Measurements from ENCODE around the gene STIM1.

The STIM1 gene

DNA sequence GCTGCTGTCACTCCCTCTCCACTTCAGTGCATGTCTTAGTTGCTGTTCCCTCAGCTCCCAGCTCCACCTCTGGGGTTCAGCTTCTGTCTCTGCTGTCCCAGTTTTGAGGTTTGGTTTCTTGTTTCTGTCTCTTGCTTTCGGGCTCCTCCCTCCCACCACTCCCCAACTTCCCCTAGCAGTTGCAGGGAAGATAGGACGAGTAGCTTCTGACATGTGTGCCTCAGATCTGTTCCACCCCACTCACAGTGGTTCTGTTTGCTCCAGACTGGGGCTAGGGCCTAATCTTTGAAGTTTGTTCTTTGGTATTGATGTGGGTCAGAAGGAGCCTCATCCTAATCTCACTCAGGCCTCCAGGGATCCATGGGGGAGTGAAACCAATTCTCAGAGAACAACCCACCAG, 236.6 kb downstream of the STIM1 start:
- Histone ChIP-seq H3K36me3 (replicated peaks) (no peaks in the 10 kb centered on the region), H3K27ac (no peak overlapping the region), H3K4me3 (ENCODE audit: low read depth, low read length) (no peak overlapping the region), H3K27me3 (replicated peaks) (no peaks in the 10 kb centered on the region)
- in situ Hi-C loops (cut with HindIII; ENCODE audit: low pct_ligation_motif_present, low sequenced_read_pairs): no loop called here
- DNase-seq: no peak
- TF ChIP-seq, protein P1, sequence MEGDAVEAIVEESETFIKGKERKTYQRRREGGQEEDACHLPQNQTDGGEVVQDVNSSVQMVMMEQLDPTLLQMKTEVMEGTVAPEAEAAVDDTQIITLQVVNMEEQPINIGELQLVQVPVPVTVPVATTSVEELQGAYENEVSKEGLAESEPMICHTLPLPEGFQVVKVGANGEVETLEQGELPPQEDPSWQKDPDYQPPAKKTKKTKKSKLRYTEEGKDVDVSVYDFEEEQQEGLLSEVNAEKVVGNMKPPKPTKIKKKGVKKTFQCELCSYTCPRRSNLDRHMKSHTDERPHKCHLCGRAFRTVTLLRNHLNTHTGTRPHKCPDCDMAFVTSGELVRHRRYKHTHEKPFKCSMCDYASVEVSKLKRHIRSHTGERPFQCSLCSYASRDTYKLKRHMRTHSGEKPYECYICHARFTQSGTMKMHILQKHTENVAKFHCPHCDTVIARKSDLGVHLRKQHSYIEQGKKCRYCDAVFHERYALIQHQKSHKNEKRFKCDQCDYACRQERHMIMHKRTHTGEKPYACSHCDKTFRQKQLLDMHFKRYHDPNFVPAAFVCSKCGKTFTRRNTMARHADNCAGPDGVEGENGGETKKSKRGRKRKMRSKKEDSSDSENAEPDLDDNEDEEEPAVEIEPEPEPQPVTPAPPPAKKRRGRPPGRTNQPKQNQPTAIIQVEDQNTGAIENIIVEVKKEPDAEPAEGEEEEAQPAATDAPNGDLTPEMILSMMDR (IDR thresholded peaks at IDR 0.05; ENCODE audit: low read depth, low read length, missing control alignments): no peak

DNA sequence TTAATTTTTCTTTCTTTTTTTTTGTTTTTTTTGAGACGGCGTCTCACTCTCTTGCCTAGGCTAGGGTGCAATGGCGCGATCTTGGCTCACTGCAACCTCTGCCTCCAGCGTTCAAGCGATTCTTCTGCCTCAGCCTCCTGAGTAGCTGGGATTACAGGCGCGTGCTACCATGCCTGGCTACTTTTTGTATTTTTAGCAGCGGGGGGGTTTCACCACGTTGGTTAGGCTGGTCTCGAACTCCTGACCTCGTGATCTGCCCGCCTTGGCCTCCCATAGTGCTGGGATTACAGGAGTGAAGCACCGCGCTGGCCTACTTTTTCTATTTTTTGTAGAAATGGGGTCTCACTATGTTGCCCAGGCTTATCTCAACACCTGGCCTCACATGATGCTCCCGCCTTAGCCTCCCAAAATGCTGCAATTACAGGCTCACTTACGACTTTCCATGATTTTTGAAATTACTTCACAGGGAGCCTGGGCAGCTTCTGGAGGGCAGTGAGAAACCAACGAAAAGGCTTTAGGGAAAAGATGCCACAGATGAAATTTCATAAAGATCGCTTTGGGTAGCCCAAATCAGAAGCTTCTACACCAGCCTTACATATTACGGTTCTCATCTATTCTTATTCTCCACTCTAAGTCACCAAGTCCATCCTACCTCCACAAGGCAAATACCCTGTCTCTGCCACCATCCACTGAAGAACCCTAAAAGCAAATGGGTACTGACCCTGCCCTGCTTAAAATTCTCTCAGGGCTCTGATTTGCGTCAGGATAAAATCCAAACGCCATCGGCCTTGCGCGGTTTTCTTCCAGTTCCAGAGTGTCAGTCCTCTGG, 238.3 kb downstream of the STIM1 start:
- in situ Hi-C loops (cut with HindIII; ENCODE audit: low pct_ligation_motif_present, low sequenced_read_pairs): no loop called here
- Histone ChIP-seq H3K36me3 (replicated peaks) (no peaks in the 10 kb centered on the region), H3K27ac (peak overlapping the region; percentile 90), H3K27me3 (replicated peaks) (no peaks in the 10 kb centered on the region), H3K4me3 (ENCODE audit: low read depth, low read length) (peak overlapping the region; percentile 95)
- no peak for DNase-seq
- TF ChIP-seq, protein P1 (IDR thresholded peaks at IDR 0.05; ENCODE audit: low read depth, low read length, missing control alignments): no peak

DNA sequence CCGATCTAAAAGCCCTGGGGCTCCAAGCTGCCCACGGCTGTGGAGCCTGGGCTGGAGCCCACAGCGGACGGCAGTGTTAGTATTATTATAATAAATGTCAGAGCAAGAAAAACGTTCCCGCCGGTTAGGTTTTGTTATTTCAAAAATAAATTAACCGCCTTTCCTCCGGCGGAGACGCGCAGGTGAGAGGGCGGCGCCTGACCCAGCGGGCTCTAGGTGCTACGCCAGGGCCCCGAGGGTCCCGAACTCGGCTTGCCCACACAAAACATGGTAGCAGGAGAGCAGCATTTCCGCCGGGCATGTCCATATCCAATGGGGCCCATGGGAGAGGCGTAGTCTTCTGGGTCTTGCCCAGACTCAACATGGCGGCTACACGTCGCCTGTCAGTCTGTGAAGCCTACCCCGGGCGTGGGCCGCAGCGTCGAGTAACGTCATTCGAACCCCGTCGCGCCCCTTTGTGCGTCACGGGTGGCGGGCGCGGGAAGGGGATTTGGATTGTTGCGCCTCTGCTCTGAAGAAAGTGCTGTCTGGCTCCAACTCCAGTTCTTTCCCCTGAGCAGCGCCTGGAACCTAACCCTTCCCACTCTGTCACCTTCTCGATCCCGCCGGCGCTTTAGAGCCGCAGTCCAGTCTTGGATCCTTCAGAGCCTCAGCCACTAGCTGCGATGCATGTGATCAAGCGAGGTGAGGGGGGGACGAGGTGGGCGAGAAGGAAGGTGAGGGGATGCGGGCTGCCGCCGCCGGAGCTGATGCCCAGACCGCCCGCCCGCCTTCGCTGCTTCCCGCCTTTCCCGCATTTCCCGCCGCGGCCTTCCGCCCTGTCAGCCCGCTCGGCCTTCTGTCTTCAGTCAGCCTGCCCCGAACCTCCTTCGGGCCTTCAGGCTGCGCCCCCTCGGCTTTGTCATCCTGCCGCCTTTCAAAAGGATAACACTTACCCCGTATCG, 239.2 kb downstream of the STIM1 start, which contains the start of gene RRM1:
TSS of gene RRM1 (plus strand) at position 452 of the 944 bp plus-strand sequence. CDS start at position 666, 214 bp downstream.
- in situ Hi-C loops (cut with HindIII; ENCODE audit: low pct_ligation_motif_present, low sequenced_read_pairs): no loop called here
- TF ChIP-seq, protein P1 (IDR thresholded peaks at IDR 0.05; ENCODE audit: low read depth, low read length, missing control alignments): no peak
- H3K4me3 ChIP-seq (ENCODE audit: low read depth, low read length): peak within 1 kb of the TSS; percentile 95

DNA sequence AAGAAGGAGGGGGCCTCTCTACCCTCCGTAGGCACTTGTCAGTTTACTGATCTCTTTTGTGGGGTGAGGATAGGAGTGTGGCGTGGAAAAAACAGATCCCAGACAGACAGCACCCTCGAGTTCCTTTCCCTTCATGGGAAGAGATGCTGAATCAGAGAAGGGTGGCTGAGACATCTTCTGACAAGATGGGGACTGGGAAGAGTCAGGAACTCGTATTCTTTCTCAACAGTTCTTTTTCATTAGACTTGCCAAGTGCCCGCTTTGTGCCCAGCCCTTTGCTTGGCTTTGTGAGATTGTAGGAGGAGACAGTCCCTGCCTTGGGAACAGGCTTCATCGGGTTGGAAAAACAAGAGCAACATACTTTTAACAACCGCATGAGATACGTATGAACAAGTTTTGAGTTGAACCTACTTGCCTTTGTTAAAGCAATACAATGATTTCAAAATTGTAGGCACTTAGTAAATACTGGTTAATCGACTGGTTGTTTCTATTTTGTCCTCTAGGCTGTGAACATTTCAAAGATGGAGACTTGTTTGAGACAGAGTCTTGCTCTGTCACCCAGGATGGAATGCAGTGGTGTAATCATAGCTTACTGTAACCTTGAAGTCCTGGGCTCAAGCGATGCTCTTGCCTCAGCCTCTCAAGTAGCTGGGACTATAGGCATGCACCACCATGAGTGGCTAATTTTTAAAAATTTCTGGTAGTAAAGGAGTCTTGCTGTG, 240.2 kb downstream of the STIM1 start:
- Histone ChIP-seq H3K27ac (peak overlapping the region; percentile 33), H3K36me3 (replicated peaks) (no peaks in the 10 kb centered on the region), H3K4me3 (ENCODE audit: low read depth, low read length) (peak overlapping the region; percentile 95), H3K27me3 (replicated peaks) (no peaks in the 10 kb centered on the region)
- TF ChIP-seq, protein P1 (IDR thresholded peaks at IDR 0.05; ENCODE audit: low read depth, low read length, missing control alignments): no peak
- in situ Hi-C loops (cut with HindIII; ENCODE audit: low pct_ligation_motif_present, low sequenced_read_pairs): no loop called here
- peak; percentile 53 for DNase-seq

More for the DNA sequence above, 239.2 kb downstream of the STIM1 start, which contains the start of gene RRM1:
- peak within 1 kb of the TSS; percentile 90 for H3K27ac ChIP-seq
- peak; percentile 96 for DNase-seq
- no peaks in the 10 kb centered on the region for H3K36me3 ChIP-seq (replicated peaks)
- no peaks in the 10 kb centered on the region for H3K27me3 ChIP-seq (replicated peaks)

DNA sequence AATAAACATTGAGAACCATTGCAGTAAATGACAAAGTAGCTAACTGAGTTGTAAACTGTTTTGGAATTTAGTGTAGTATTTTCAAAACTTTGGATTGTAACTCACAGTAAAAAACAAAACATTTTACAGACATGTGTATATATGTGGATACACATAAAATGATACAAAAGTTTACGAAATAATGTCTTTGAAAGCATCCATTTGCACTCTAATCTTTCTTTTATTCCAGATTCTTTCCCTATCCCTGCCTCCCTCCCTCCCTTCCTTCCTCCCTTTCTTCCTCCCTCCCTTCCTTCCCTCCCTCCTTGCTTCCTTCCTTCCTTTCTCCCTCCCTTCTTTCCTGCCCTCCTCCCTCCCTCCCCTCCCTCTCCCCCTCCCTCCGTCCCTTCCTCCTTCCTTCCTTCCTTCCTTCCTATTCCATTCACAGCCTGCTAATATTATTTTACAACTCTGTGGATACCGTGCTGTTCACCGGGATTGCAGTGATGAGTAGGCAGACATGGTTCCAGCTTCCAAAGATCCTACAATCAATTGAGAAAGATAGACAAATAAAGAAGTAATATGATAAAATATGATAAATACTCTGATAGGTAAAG, 242.7 kb downstream of the STIM1 start:
- Histone ChIP-seq H3K4me3 (ENCODE audit: low read depth, low read length) (no peak overlapping the region), H3K27ac (no peak overlapping the region), H3K27me3 (replicated peaks) (no peaks in the 10 kb centered on the region), H3K36me3 (replicated peaks) (no peaks in the 10 kb centered on the region)
- TF ChIP-seq, protein P1 (IDR thresholded peaks at IDR 0.05; ENCODE audit: low read depth, low read length, missing control alignments): no peak
- no peak for DNase-seq
- in situ Hi-C loops (cut with HindIII; ENCODE audit: low pct_ligation_motif_present, low sequenced_read_pairs): no loop called here

Measured in brain microvascular endothelial cell (primary cell).